K562 (cell line): Measurements from ENCODE around the gene ZBTB25. TPM values are rescaled to one million over a fixed set of nuclear protein-coding genes. Genes with fewer than 3 reads are reported as not detected.

Experiments used
- ATAC-seq: fragments of 200-7000 bp; cut with Tn5 transposase; 3 replicates; pipeline ENCODE4 v1.9.1; 2020; ENCODE audit warnings: moderate library complexity
- BruUV-seq: library from RNA; stranded (reverse); fragments of 400-500 nt; replicated peaks from 2 replicates; lab custom pipeline; 2021; lab: Mats Ljungman, UMichigan
- CTCF ChIA-PET: fragments of 300-600 bp; formaldehyde crosslinking; extraction: SDS; loops from one replicate; lab custom pipeline; 2021; ENCODE audit warnings: low intra/inter-chr PET ratio; lab: Yijun Ruan, JAX
- POLR2A ChIA-PET: fragments of 300-600, 350-650 bp; sonication (Branson Sonifier 250); formaldehyde crosslinking; extraction: SDS; loops from one replicate; lab custom pipeline; 2021; ENCODE audit warnings: antibody characterized with exemption, inconsistent platforms; lab: Yijun Ruan, JAX
- DNase-seq, 4 experiments: peaks; one replicate each; pipeline versions ENCODE4 v3.0.0 to v3.0.0-alpha.2; 2011 to 2018; ENCODE audit warnings: low spot score in 3 of 4, mixed read lengths in 3 of 4; ENCODE audit errors: extremely low read depth in 1 of 4
- FAIRE-seq: peaks from 2 replicates; lab custom pipeline; 2011; peaks lifted over from hg19 to GRCh38; lab: Jason Lieb, UNC
- H2AFZ ChIP-seq: 2 replicates; pipeline ENCODE4 v1.6.0; 2011; ENCODE audit warnings: low read depth, low read length, control low read depth, inconsistent platforms
- H3K27ac ChIP-seq: fragments of 200-600 bp; 3 replicates; pipeline ENCODE4 v1.8.0; 2011; ENCODE audit warnings: low read depth, mild to moderate bottlenecking, control low read depth, inconsistent platforms, low read length, moderate library complexity, mixed read lengths; ENCODE audit errors: extremely low read depth
- H3K27me3 ChIP-seq, 2 experiments: fragments of 300-600 bp in 1 of 2; 2 replicates in 1 of 2; 3 replicates in 1 of 2; pipeline versions ENCODE4 v1.6.0 to v1.8.0; 2011; ENCODE audit warnings: inconsistent platforms in 2 of 2, low read length in 2 of 2, mild to moderate bottlenecking in 1 of 2, mixed read lengths in 1 of 2, moderate library complexity in 1 of 2; ENCODE audit not compliant: control insufficient read depth in 2 of 2, insufficient read depth in 2 of 2
- H3K36me3 ChIP-seq: fragments of 300-600 bp; 3 replicates; pipeline ENCODE4 v1.8.0; 2011; ENCODE audit warnings: mild to moderate bottlenecking, low read length, inconsistent platforms; ENCODE audit not compliant: control insufficient read depth, insufficient read depth
- H3K4me1 ChIP-seq, 2 experiments: fragments of 200-600 bp in 1 of 2; replicated peaks in 1 of 2; 2 replicates in 1 of 2; 3 replicates in 1 of 2; pipeline versions ENCODE4 v1.5.1 to v1.8.0; 2011; ENCODE audit warnings: inconsistent platforms in 2 of 2, low read length in 2 of 2, mild to moderate bottlenecking in 1 of 2, mixed read lengths in 1 of 2, moderate library complexity in 1 of 2; ENCODE audit not compliant: control insufficient read depth in 2 of 2, insufficient read depth in 2 of 2
- H3K4me2 ChIP-seq: 2 replicates; pipeline ENCODE4 v1.6.1; 2011; ENCODE audit warnings: low read length, control low read depth, inconsistent platforms, mixed read lengths; ENCODE audit not compliant: insufficient read depth
- H3K4me3 ChIP-seq: fragments of 200-600 bp; sonication (generic), shearing (Covaris generic); 2 replicates; pipeline ENCODE4 v1.5.1; 2016; ENCODE audit warnings: control low read depth, inconsistent platforms
- H3K79me2 ChIP-seq: fragments of 200-600 bp; 3 replicates; pipeline ENCODE4 v1.8.0; 2011; ENCODE audit warnings: low read length, inconsistent platforms; ENCODE audit not compliant: control insufficient read depth, insufficient read depth
- H3K9ac ChIP-seq, 2 experiments: 2 replicates each; pipeline versions ENCODE4 v1.6.0 to v1.6.1; 2011; ENCODE audit warnings: low read depth in 2 of 2, low read length in 2 of 2, control low read depth in 1 of 2, inconsistent platforms in 1 of 2, mild to moderate bottlenecking in 1 of 2, mixed read lengths in 1 of 2; ENCODE audit not compliant: insufficient read depth in 1 of 2
- H3K9me1 ChIP-seq: one replicate; pipeline ENCODE4 v1.6.0; 2011; ENCODE audit warnings: inconsistent platforms, mild to moderate bottlenecking, low read length, moderate library complexity; ENCODE audit not compliant: control insufficient read depth, insufficient read depth
- H3K9me3 ChIP-seq: replicated peaks from 2 replicates; pipeline ENCODE4 v1.5.1; 2011; ENCODE audit warnings: low read depth, low read length, inconsistent platforms; ENCODE audit not compliant: control insufficient read depth, insufficient read depth
- H4K20me1 ChIP-seq: replicated peaks from 2 replicates; pipeline ENCODE4 v1.6.1; 2011; ENCODE audit warnings: low read length, inconsistent platforms, mixed read lengths; ENCODE audit not compliant: control insufficient read depth, insufficient read depth
- CBX2 ChIP-seq: fragments of 200-600 bp; sonication (generic); IDR thresholded peaks from one replicate; pipeline ENCODE4 v1.6.1; 2012; ENCODE audit warnings: mild to moderate bottlenecking, low read length, inconsistent platforms; ENCODE audit not compliant: insufficient read depth, poor library complexity, severe bottlenecking
- CHCHD3 ChIP-seq: fragments of 250-450 bp; sonication (Bioruptor Pico); IDR thresholded peaks from 2 replicates; pipeline ENCODE4 v2.1.2; 2022; ENCODE audit warnings: mild to moderate bottlenecking
- HCFC1 ChIP-seq: IDR thresholded peaks from 2 replicates; pipeline ENCODE4 v1.6.1; 2012; ENCODE audit warnings: low read depth, low read length, improper control_type of control experiment
- IRF9 ChIP-seq: fragments of 450-650 bp; IDR thresholded peaks from 2 replicates; pipeline ENCODE4 v1.6.1; 2016; ENCODE audit warnings: missing biosample characterization, missing genetic modification characterization
- MYNN ChIP-seq, 2 experiments: sonication (generic); formaldehyde crosslinking in 1 of 2; IDR thresholded peaks; 2 replicates each; pipeline versions ENCODE4 v1.5.0 to v1.6.1; 2016 to 2020; ENCODE audit warnings: antibody characterized with exemption in 1 of 2, missing genetic modification reagents in 1 of 2
- NEUROD1 ChIP-seq: fragments of 150-350 bp; IDR thresholded peaks from 2 replicates; pipeline ENCODE4 v1.6.1; 2014; ENCODE audit warnings: borderline replicate concordance, low read length, low read depth; ENCODE audit not compliant: partially characterized antibody
- PHF8 ChIP-seq: fragments of 200-600 bp; sonication (generic); IDR thresholded peaks from 2 replicates; pipeline ENCODE4 v1.6.1; 2012; ENCODE audit warnings: mixed run types, mild to moderate bottlenecking, inconsistent platforms, low read length, moderate library complexity, borderline replicate concordance
- RERE ChIP-seq: sonication (generic); formaldehyde crosslinking; IDR thresholded peaks from 2 replicates; pipeline ENCODE4 v1.8.0; 2023; ENCODE audit warnings: missing genetic modification reagents, mild to moderate bottlenecking, borderline replicate concordance
- RFX5 ChIP-seq: IDR thresholded peaks from 2 replicates; pipeline ENCODE4 v1.6.1; 2011; ENCODE audit warnings: low read depth, mild to moderate bottlenecking, improper control_type of control experiment, low read length
- STAT6 ChIP-seq: sonication (generic); formaldehyde crosslinking; IDR thresholded peaks from 2 replicates; pipeline ENCODE4 v1.8.1; 2023; ENCODE audit warnings: mild to moderate bottlenecking, missing genetic modification reagents
- ZBTB17 ChIP-seq: fragments of 450-650 bp; formaldehyde crosslinking; IDR thresholded peaks from 2 replicates; pipeline ENCODE4 v1.4.0; 2020; ENCODE audit warnings: mild to moderate bottlenecking
- ZEB2 ChIP-seq: fragments of 450-650 bp; IDR thresholded peaks from 2 replicates; pipeline ENCODE4 v1.6.1; 2016
- WGBS: fragments of 100-300 bp; shearing (Covaris generic); methylation state at CpG from one replicate; pipeline ENCODE4 v1.1.6; 2016; ENCODE audit warnings: low coverage, mixed read lengths; ENCODE audit not compliant: insufficient coverage; ENCODE audit errors: missing lambda C conversion rate; 5-methylcytosine and 5-hydroxymethylcytosine counted together
- in situ Hi-C: fragments of 300-500 bp; cut with MboI; formaldehyde crosslinking; loops from 4 replicates; pipeline ENCODE4 v1.15.0; 2018; ENCODE audit warnings: inconsistent platforms, mixed read lengths
- intact Hi-C: fragments of 100-400 bp; cut with micrococcal nuclease; formaldehyde crosslinking; loops from 2 replicates; pipeline ENCODE4 v1.14.2; 2022
- polyA plus RNA-seq, 8 experiments: library from polyadenylated mRNA; depleted of rRNA in 4 of 8; stranded (reverse) in 5 of 8; unstranded in 3 of 8; fragments of >200 nt; fragmentation: Nextera tagmentation in 2 of 8; fragmentation: Illumina TruSeq in 1 of 8; extraction: Ambion mirVana in 2 of 8; extraction: Trizol in 1 of 8; gene quantifications; 2 replicates each; pipeline versions ENCODE4 v1.2.1 to v1.2.3, GENCODE V29; 2011 to 2014; ENCODE audit warnings: inconsistent platforms in 1 of 8, missing spikeins in 1 of 8
- total RNA-seq, 7 experiments: library from RNA; depleted of rRNA in 6 of 7; stranded (reverse); fragments of >200 nt in 6 of 7; fragmentation: Illumina TruSeq in 2 of 7; extraction: Trizol in 2 of 7; gene quantifications; 2 replicates each; pipeline versions ENCODE4 v1.2.1 to v1.2.3, GENCODE V29; 2011 to 2021; ENCODE audit warnings: low replicate concordance in 1 of 7

The ZBTB25 gene
- total and polyA plus RNA-seq, 9 of the 15 experiments (the other 6 are each of a cell fraction or from before 2014, with no cell fraction given): 0.61 to 3.9 (median 2.3) TPM

- peaks cover 0 to 8% of the 10 kb centered on the region in 2 experiments; a peak in 1 of 5 replicates for H3K4me1 ChIP-seq
- peaks cover 2 to 7% of the 10 kb centered on the region in 2 experiments; a peak in 1 of 5 replicates for H3K27me3 ChIP-seq
- H4K20me1 ChIP-seq: no peaks in the 10 kb centered on the region
- POLR2A ChIA-PET: no interaction called here
- in situ Hi-C loops: no loop called here
- H3K9ac ChIP-seq: no peak overlapping the region
- H3K27ac ChIP-seq: no peak overlapping the region
- H3K9me3 ChIP-seq: no peaks in the 10 kb centered on the region; the same call in 1 of the 2 replicates
- FAIRE-seq: no peak
- CTCF ChIA-PET: no interaction called here
- no peak overlapping the region for H3K4me3 ChIP-seq
- H2AFZ ChIP-seq: no peak overlapping the region
- no TSS peak for BruUV-seq
- H3K79me2 ChIP-seq: no peaks in the 10 kb centered on the region
- no peaks in the 10 kb centered on the region for H3K9me1 ChIP-seq
- ATAC-seq: no peak
- no peak for DNase-seq
- H3K36me3 ChIP-seq: no peaks in the 10 kb centered on the region
- intact Hi-C loops: no loop called here
- no peak overlapping the region for H3K4me2 ChIP-seq
- 73% methylated on average over 35 of the region's 73 CpGs for WGBS
- TF ChIP-seq IRF9 (tag): no peak
- no peak for TF ChIP-seq NEUROD1
- TF ChIP-seq ZEB2: no peak
- TF ChIP-seq CBX2: no peak
- no peak for TF ChIP-seq STAT6 (CRISPR knock-in tag)
- no peak for TF ChIP-seq ZBTB17 (CRISPR knock-in tag)
- TF ChIP-seq MYNN (IDR thresholded peaks at IDR 0.05): no peak
- TF ChIP-seq MYNN (CRISPR knock-in tag; IDR thresholded peaks at IDR 0.05): no peak
- no peak for TF ChIP-seq PHF8
- no peak for TF ChIP-seq RFX5
- TF ChIP-seq RERE (CRISPR knock-in tag): no peak
- TF ChIP-seq HCFC1: no peak
- TF ChIP-seq CHCHD3: no peak
These were observed 37.8 kb upstream of the ZBTB25 start for GRCh38 chr14:64541261-64541971.
